ENCODE measurements around the gene UBFD1. TPM values are rescaled to one million over a fixed set of nuclear protein-coding genes. Genes with fewer than 3 reads are reported as not detected.

The UBFD1 gene
- total RNA-seq (2022; extraction: Qiagen RNA extraction) = 35.8 to 50.7 TPM (median 47.3 TPM) in 5 replicates

GRCh38 chr16:23556881-23557778 lies at the start of gene UBFD1, which contains the start of gene EARS2:
Gene UBFD1, plus strand, starts transcription at chr16:23557727. Its CDS starts 16 bp downstream, at chr16:23557743.
Gene EARS2, minus strand, starts transcription at chr16:23557350. Its CDS starts 7 bp downstream, at chr16:23557343.

DNA sequence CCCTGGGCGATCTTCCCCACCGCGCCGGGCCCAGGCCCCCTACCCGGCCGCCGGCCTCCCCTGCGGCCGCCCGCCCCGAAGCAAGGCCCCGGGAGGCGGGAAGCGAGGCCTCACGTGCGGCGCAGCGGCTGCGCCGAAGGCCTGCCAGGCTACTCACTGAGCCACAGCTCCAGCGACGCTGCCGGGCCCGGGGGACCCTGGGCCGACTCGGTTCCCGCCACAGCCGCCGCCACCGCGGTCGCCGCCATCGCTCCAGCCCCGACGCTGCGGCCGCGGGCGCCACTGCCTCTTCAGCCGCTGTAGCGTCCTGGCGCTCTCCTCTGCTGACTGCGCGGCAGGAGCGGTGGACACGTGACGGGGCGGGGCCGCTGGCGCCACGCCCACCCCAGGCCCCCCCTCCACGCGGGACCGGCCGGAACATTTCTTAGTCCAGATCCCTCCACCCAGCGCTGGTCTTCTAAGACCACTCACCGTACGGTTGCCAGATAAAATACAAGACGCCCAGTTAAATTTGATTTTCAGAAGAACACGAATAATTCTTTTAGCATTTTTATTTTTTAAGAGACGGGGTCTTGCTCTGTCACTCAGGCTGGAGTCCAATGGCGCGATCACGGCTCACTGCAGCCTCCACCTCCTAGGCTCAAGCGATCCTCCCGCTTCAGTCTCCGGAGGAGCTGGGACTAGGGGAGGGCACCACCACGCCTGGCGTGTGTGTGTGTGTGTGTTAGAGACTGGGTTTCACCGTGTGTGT lies 47.2 kb upstream of the UBFD1 start, which contains the start of gene GGA2:
Gene GGA2, minus strand, starts transcription at position 331 of the 751 bp plus-strand sequence. Its CDS starts 83 bp downstream, at position 248.

DNA sequence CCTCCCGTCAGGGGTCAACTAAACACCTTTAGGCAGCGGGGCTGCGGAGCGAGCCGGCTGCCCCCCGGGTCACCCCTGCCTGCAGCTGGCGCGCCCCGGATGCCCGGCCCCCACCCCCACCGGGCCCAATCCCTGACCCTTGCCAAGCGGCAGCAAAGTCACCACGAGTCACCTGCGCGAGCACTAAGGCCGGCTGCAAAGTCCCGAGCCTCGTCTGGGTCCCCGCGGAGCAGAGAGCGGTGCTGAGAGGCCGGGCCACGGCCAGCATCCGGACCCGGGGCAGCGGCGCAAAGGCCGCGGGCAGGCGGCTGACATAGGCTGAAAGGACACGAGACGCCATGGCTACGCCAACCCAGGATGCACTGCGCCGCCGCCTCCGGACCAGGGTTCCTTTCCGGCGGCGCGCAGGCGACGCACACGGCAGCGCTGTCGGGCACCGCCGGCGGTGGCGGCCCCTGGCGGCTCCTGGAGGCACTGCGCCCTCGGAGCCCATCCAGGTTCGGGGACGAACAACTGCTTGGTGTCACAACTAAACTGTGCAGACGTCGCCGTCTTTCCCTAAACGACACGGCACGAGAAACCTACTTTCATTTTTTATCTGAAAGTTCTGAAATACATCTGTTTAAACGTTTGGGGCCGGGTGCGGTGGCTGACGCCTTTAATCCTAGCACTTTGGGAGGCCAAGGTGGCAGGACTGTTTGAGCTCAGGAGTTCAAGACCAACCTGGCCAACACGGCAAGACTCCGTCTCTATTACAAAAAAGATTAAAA lies 38.6 kb downstream of the UBFD1 start, which contains the start of gene NDUFAB1:
Gene NDUFAB1, minus strand, starts transcription at position 366 of the 770 bp plus-strand sequence. Its CDS starts 26 bp downstream, at position 340.

Other genes with a start within 250 kb of the UBFD1 start
- 16.3 to 18.7 TPM (median 16.5 TPM) in 5 replicates for gene COG7, start 104.5 kb upstream of the UBFD1 start, total RNA-seq (2022; extraction: Qiagen RNA extraction)
- 25.3 to 30.5 TPM (median 29.1 TPM) in 5 replicates for gene GGA2, start 47.2 kb upstream of the UBFD1 start, total RNA-seq (2022; extraction: Qiagen RNA extraction)
- 25.5 to 33.8 TPM (median 30.7 TPM) in 5 replicates for gene EARS2, start 377 bp upstream of the UBFD1 start, total RNA-seq (2022; extraction: Qiagen RNA extraction)
- 162 to 193 TPM (median 190 TPM) in 5 replicates for gene NDUFAB1, start 38.6 kb downstream of the UBFD1 start, total RNA-seq (2022; extraction: Qiagen RNA extraction)
- gene PALB2, start 83.6 kb downstream of the UBFD1 start, total RNA-seq (2022; extraction: Qiagen RNA extraction) = 10.1 to 12.4 TPM (median 11.7 TPM) in 5 replicates
- 62.7 to 75.1 TPM (median 72.2 TPM) in 5 replicates for gene DCTN5, start 83.7 kb downstream of the UBFD1 start, total RNA-seq (2022; extraction: Qiagen RNA extraction)
- gene PLK1, start 121.2 kb downstream of the UBFD1 start, total RNA-seq (2022; extraction: Qiagen RNA extraction) = 153 to 166 TPM (median 160 TPM) in 5 replicates
- not detected in 5 replicates for gene ERN2, start 155.5 kb downstream of the UBFD1 start, total RNA-seq (2022; extraction: Qiagen RNA extraction)
- gene CHP2, start 197.3 kb downstream of the UBFD1 start, total RNA-seq (2022; extraction: Qiagen RNA extraction) = 0.08 TPM in 1 of 5 replicates, not detected in the others

All from A549 treated with Mapracorat at 1 μM for 4 hours (cell line).